Urothelium cell line (cell line): ENCODE data around the gene ATP2B2.
A peak's percentile ranks its signal among the peaks of the same experiment; 100 is the strongest.

ENCODE experiments used
- DNase-seq: peaks from one replicate; pipeline ENCODE4 v3.0.0; 2011; ENCODE audit warnings: low spot score, mixed read lengths
- FAIRE-seq: peaks from 2 replicates; lab custom pipeline; 2011; peaks lifted over from hg19 to GRCh38; lab: Jason Lieb, UNC

The ATP2B2 gene

GRCh38 chr3:10496121-10496863 lies 9.1 kb downstream of the ATP2B2 start:
- DNase-seq = no peak
- no peak for FAIRE-seq

DNA sequence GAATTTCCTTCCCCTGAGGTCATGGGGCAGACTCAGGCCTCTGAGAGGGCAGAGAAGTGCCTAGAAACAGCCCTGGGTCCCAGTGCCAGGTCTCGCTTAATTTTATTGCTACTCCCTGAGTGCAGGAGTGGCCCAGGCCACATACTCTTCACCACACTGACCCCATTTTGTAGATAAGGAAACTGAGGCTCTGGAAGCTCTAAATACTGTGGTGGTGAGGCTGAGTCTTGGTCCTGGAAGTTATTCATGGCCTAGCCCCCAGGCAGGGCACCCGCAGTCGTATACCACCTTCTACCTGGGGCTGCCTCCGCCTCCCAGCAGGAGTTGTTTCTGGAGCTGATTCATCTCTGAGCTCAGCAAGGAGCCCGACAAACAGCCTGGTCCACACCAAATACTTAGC lies 9.8 kb downstream of the ATP2B2 start:
- FAIRE-seq = no peak

DNA sequence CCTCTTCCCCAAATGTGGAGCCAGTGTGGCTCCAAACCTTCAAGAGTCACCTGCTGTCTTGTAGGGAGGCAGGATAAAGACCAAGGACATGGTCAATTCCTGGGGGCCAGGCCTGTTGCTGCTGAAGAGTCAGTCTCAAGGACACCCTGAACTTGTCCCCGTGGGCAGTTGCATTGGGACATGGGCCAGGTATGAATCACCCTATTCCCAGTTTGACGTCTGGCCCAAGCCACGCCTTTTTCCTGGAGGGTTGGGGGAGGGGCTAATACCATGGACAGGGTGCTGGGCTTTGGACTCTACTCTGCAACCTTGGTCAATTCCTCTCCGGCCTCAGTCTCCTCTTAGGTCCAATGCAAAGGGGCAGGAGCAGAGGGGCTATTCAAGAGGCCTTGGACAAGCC lies 10.4 kb downstream of the ATP2B2 start:
- FAIRE-seq (no peak), DNase-seq (peak; percentile 71)

More for the DNA sequence above, 9.8 kb downstream of the ATP2B2 start:
- no peak for DNase-seq

- no peak for FAIRE-seq
These were observed 11.2 kb downstream of the ATP2B2 start for GRCh38 chr3:10494180-10494579.

GRCh38 chr3:10493202-10493589 lies 12.2 kb downstream of the ATP2B2 start:
- no peak for FAIRE-seq
- no peak for DNase-seq

More at GRCh38 chr3:10494180-10494579, 11.2 kb downstream of the ATP2B2 start:
- no peak for DNase-seq

- DNase-seq = no peak
- peak; percentile 37 for FAIRE-seq
These were observed 12.8 kb downstream of the ATP2B2 start for GRCh38 chr3:10492364-10493201.

- DNase-seq (no peak), FAIRE-seq (no peak)
These were observed 15.5 kb downstream of the ATP2B2 start for GRCh38 chr3:10489746-10490483.

GRCh38 chr3:10487988-10488633 lies 17.3 kb downstream of the ATP2B2 start:
- DNase-seq (no peak), FAIRE-seq (peak; percentile 13)

DNA sequence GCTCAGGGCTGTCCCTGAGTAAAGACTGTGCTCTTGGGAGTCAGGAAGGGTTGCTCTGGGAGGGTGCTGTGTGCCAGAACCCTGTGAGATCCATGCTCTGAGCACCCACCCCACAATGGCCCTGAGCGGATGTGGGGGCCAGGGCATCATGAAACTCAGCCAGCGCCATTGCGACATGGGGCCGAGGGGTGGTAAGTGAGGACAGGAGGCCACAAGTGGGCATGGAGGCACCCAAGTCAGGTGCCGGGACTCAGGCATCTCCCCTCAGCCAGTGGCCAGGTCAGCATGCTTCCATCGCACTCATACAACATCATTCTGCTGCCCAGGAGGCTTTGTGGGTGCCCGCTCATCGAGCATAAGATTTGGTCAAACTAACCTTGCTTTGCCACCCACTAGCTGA lies 19.6 kb downstream of the ATP2B2 start:
- FAIRE-seq (no peak), DNase-seq (no peak)

GRCh38 chr3:10485380-10485779 lies 20.0 kb downstream of the ATP2B2 start:
- DNase-seq (no peak), FAIRE-seq (no peak)

GRCh38 chr3:10484709-10485108 lies 20.7 kb downstream of the ATP2B2 start:
- no peak for DNase-seq
- FAIRE-seq = no peak

DNA sequence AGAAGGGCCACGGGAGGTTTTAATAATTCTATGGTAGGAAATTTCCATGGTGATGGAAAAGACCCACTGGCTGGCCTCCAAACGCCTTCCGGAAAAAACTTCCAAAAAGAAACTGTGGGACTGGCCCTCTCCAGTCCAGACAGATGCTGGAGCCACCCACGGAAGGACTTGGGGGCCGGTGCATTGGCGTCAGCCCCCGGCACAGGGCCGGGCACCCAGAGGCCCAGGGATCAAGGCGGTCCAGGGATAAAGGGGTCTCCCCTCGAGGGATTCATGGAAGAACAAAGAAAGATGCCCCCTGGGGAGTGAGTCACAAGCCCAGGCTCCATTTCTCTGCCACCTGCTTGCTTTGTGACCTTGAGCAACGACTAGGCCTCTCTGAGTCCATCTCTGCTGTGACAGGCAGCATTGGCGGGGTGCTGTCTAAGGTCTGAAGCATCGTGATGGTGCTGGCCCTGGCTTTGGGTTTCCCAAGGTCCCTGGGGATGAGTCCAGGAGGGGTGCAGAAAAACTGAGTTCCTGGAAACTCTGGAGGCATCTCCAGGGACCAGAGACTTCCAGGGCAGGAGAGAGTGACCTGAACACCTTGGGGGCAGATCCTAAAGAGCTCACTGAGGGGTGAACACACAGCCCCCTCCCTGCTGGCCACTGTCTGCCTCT lies 21.6 kb downstream of the ATP2B2 start:
- no peak for FAIRE-seq
- no peak for DNase-seq

- FAIRE-seq (no peak), DNase-seq (no peak)
These were observed 22.1 kb downstream of the ATP2B2 start for GRCh38 chr3:10483364-10483675.

- DNase-seq = no peak
- FAIRE-seq = no peak
These were observed 22.6 kb downstream of the ATP2B2 start for GRCh38 chr3:10482631-10483363.

- no peak for FAIRE-seq
These were observed 24.5 kb downstream of the ATP2B2 start for GRCh38 chr3:10480871-10481378.

GRCh38 chr3:10479311-10479710 lies 26.1 kb downstream of the ATP2B2 start:
- FAIRE-seq (no peak), DNase-seq (no peak)

More at GRCh38 chr3:10480871-10481378, 24.5 kb downstream of the ATP2B2 start:
- no peak for DNase-seq

- no peak for DNase-seq
- no peak for FAIRE-seq
These were observed 29.4 kb downstream of the ATP2B2 start for GRCh38 chr3:10475983-10476382.

GRCh38 chr3:10474847-10475246 lies 30.5 kb downstream of the ATP2B2 start:
- FAIRE-seq (no peak), DNase-seq (no peak)

DNA sequence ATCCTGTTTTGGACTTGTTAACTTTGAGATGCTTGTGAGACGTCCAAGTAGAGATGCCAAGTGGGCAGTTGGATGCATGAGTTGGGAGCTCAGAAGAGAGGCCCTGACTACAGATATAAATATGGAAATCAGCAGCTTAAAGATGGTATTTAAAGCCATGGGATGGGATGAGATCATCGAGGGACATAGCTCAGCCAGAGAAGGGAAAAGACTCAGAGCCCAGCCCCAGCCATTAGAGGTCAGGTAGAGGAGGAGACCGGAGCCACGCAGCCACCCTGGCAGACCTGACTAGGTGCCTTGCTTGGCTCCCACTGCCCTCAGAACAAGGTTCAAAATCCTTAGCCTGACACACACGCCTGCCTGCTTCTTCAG lies 31.1 kb downstream of the ATP2B2 start:
- FAIRE-seq = no peak
- DNase-seq = no peak
